ENCODE measurements around the gene METTL22.

Gene METTL22

DNA sequence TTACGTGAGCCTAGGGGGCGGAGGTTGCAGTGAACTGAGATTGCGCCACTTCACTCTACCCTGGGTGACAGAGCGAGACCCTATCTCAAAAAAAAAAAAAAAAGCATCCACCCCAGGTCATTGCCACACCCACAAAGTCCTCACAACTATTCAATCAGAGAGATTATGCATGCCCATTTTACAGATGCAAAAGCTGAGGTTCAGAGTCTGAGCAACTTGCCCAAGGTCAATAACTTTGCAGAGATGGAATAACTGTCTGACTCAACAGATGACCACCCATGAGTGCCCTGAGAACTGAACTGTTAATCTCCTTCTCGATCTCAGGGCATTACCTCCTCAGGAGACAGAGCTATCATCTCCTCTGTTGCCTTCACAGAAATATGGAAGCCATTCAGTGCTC, 25.7 kb upstream of the METTL22 start:
- DNase-seq = no peak

DNA sequence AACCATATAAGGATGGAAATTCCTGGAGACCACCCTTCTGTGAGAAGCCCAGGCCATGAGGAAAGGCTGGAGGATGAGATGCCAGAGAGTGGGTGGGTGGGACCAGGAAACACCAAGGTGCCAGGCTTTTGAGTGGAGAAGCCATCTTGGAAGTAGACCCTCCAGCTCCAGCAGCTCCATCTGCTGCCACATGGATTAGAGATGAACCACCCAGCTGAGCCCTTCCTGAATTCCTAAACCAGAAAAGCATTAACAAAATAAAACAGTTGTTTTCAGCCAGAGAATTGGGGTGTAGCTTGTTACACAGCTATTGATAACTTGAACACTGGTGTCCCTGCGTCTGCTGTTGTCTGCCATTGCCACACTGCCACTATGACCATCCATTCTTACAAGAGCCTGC, 24.9 kb upstream of the METTL22 start:
- DNase-seq = no peak

DNA sequence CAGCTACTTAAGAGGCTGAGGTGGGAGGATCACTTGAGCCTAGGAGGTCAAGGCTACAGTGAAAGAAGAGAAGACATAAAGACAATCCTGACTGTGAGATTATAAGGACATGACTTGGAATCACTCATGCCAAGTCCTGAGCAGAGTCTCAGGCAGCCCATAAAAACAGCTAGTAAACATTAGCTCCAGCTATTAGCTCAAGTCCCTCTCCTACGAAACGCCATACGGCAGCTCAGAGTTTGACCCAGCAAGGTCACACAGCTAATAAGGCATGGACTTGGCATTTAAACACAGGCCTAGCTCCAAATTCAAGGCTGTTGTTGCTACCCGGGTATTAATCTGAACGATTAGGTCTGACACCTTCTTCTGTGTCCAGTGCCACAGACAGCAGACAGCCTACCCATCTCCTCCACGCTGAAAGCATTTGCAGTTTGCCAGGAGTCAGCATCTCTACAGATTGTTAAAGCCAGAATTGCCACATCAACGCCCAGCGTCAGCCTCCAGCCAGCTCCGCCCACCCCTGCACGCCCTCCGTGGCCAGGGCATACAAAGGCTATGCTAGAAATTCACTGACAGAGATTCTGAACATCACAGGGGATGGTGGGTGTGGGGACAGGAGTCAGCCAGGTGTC, 21.2 kb upstream of the METTL22 start:
- no peak for DNase-seq

DNA sequence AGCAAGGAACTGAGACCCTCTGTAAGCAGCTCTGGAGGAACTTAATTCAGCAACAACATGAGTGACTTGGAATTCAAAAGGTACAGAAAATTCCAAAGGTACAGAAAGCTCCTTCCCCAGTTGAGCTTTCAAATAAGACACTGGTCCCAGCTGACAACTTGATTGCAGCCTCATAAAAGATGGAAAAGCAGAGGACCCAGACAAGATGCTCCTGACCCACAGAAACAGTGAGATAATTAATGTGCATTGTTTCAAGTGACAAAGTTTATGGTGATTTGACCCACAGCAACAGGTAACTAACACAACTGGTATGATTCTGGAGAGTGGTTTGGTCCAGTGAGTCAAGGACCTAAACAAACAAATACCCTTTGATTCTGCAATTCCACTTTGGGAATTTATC, 15.9 kb upstream of the METTL22 start:
- no peak for DNase-seq

DNA sequence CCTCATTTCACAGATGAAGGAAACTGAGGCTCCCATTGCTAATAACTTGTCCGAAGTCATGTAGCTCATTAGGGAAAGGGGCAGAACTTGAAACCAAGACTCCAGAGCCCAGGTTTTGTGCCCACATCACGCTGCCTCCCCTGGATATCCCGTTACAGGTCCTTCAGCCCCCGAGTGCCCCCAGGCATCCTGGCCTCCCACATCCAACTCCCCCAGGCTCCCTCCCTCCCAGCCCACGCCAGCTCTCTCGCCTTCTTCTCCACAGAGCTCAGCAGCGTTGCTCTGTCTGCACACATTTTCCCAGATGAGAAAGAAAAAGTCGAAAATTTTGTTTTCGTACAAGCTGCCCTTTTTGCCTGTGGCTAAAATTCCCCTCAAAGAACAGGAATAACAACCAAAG, 14.3 kb upstream of the METTL22 start:
- no peak for DNase-seq

DNA sequence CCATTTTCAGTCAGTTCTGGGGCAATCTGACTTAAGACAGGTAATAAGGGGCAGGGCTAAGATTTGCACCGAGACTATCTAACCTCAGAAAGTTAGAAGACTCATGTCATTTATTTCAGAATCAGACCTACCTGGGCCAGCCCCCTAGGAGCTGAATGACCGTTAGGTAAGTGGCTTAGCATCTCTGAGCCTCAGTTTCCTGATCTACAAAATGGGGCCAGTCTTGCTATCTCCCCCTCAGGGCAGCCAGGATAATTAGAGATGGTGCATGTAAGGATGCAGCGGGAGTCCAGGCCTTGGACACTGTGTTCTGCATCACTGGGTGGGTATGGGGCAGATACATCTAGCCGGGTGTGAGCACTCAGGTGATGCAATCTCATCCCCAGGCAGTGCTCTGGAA, 10.4 kb upstream of the METTL22 start:
- DNase-seq = no peak

DNA sequence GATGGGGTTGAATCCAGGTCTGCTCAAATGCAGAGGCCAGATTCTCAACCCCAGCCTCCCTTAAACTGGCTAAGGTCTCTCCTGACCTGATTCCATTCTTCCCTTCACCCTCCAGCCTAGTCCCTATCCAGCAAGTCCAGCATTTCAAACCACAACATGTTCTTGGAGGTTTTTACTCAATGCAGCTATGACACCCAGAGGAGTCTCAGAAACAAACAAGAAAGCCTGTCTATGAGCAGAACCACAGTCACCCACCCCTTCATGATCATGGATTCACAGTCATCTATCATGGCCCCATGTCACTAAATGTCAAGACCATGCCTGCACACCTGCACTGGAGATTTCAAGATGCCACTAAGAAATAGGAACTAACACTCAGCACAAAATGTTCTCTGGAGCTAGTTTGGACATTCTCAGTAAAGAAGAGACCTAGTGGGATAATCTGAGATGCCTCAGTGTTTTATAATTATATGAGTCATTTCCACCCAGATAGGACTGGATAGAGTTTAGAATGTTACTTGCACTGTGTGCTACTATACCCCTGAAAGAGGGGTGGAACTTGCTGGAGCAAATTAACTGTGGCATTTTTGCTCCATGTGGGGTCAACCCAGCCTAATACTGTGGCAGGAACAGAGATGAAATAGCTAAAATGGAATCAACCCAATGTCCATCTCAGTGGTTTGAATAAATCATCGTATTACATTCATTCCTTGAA, 9.5 kb upstream of the METTL22 start:
- DNase-seq = no peak

DNA sequence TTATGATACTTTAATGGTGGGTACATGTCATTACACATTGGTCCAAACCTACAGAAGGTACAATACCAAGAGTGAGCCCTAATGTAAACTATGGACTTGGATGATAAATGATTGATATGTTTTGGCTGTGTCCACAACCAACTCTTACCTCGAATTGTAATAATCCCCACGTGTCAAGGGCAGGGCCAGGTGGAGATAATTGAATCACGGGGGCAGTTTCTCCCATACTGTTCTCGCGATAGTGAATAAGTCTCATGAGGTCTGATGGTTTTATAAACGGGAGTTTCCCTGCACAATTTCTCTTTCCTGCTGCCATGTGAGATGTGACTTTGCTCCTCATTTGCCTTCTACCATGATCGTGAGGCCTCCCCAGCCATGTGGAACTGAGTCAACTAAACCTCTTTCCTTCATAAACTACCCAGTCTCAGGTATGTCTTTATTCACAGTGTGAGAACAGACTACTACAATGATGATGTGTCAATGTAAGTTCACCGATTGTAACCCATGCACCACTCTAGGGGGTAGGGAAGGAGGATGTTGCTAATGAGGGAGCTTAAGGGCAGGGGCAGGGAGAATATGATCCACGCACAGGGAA, 7.0 kb upstream of the METTL22 start:
- DNase-seq = no peak

DNA sequence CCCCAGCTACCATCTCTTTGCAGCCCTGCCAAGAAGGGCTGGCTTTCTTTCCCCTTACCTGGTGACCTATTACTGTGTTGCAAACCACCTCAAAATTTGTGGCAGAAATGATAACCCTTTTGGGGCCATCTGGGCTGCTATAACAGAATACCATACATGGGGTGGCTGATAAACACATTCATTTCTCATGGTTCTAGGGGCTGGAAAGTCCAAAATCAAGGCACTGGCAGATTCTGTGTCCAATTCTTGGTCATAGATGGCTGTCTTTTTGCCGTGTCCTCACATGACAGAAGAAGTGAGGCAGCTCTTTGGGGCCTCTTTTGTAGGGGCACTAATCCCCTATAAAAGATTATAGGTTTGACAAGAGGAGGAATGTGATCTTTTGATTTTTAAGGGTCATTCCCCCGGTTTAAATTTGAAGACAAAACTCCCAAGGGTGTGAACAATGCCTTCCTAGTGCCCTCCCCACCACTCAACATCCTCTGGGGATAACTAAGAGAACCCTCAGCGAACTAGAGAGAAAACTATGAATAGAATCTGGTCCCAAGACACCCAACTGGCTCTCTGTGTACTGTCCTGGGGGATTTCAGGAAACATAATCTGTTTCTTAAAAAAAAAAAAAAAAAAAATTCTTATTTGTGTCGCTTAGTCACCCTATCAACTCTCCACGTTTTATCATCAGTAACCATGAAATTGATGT, 1.7 kb upstream of the METTL22 start:
- DNase-seq = no peak

DNA sequence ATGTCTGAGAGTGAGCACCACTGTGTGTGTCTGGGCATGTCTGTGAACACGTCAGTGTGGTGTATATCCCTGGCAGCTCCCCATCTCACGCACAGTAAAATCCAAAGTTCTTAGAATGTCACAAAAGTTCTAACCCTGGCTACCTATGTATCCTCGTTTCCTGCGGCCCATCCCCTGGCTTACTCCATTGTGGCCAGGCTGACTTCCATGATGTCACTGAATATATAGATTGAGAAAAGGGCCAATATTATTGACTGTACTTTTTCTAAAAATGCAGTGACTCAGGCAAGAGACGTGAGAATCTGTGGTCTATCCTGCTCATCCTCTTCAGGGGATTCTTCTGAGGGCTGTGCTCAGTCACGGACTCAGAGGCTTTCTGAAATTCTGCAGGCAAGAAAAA, 963 bp upstream of the METTL22 start:
- DNase-seq = no peak

DNA sequence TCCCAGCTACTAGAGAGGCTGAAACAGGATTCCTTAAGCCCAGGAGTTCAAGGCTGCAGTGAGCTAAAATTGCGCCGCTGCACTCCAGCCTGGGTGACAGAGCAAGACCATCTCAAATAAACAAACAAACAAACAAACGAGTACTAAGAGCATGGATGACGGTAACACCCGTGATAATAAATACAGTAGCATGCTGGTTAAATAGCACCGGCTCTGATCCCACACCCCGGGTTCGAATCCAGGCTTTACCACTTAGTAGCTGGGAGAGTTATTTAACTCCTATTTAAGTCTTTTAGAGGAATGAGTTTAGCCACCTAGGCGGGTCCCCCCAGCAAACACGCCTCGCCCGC, 301 bp upstream of the METTL22 start:
- DNase-seq = no peak

DNA sequence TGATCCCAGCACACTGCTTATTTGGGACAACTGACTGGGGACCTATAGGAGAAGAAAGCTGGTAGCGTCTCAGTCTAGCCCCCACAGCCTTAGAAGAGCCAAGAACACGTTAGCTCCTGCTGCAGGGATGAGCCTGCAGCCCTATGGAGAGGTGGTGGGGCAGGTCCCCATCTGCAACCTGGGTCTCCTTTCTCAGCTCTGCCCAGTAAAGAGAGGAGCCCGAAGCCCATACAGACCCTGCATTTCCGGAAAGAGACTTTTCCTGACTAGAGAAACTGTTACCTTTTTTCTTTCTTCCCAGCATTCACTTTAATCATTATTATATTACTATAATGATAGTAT, 788 bp downstream of the METTL22 start:
- DNase-seq = no peak

DNA sequence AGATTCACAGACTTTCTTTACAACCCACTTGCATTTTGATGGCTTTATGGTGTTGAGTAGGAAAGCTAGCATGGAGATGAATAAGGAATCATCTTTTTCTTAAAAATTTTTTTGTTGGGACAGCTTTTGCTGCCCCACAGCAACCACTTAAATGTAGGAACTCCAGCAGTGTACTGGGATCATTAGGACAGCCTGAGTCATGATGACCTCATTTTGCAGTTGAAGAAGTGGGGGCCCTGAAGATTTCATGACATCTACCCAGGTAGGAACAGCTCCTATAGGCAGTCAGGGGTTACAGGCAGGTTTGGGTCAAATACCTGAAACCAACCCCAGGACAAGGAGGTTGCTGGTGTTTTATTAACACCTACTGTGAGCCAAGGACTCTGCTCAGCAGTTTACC, 2.1 kb downstream of the METTL22 start:
- DNase-seq = no peak

DNA sequence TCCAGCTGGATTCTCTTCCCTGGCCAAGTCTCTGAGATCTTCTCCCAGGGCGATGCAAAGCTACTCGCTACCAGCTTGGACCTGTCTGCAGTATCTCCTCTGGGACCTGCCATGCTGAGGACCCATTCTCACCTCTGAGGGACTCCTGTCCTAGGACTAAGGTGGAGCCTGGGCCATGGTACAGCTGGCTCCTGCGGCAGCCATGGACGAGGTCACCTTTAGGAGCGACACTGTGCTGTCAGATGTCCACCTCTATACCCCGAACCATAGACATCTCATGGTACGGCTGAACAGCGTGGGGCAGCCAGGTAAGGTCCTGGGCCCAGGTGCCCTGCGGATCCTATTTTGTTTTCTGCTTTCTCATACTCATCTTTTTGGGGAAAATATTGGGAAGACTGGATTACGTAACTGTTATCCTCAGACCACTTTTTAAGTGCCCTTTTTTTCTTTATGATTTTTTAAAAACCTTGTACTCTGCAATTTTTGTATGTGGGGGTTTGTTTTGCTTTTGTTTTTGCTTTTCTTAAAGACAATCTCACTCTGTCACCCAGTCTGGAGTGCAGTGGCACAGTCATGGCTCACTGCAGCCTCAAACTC, 4.1 kb downstream of the METTL22 start:
- no peak for DNase-seq

DNA sequence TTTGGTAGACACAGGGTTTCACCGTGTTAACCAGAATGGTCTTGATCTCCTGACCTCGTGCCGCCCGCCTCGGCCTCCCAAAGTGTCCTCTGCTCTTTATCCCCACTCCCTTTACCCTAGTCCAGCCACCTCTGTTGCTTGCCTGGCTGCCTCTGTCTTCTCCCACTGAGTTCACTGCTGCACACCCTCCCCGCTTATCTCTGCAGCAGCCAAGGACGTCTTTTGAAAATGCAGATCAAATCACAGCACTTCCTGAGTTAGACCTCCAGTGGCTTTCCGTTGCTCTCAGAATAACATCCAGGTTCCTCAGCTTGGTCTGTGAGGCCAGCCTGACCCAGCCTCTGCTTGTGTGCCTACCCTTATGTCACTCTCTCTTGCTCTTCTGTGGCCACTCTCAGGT, 5.4 kb downstream of the METTL22 start:
- DNase-seq = no peak

DNA sequence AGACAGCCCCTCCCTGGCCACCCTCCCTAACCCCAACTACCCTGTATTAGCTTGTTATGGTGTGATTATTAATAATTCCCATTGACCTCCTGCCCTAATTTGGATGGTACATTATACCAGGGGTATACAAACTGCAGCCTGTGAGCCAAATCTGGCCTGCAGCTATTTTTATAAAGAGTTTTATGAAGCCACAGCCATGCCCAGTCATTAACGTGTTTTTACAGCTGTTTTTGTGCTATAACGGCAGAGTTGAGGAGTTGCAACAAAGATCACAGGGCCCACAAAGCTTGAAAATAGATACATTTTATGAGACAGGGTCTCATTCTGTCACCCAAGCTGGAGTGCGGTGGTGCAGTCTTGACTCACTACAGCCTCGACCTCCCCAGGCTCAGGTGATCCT, 6.0 kb downstream of the METTL22 start:
- DNase-seq = no peak

DNA sequence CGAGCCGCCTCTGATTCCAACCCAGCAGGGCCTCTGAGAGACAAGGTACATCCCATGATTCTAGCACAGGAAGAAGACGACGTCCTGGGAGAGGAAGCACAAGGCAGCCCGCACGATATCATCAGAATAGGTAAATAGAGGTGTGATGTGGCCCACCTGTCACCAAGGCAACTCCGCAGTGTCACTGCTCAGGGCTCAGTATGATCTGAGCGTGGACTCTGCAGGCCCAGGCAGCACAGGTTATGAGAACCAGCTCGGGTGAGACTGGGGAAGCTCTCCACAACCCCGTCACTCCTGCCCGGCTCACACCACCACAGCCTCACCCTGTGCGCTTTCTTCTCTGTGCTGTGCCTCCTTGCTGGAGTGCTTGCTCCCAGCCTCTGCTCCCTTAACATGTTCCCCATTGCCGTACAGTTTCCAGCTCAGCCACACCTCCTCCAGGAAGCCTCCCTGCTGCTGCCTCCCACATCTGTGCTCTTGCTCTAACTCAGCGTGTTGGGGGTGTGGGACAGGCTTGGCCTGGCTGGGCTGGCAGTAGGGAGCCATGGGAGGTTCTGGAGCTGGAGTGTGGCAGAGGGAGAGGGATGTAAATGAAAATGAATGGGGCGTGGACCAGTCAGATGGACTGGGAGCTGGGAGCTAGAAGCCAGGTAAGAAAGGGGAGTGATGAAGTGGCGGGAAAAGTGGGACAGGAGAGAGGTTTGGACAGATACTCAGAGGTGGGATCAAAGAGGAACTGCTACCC, 7.7 kb downstream of the METTL22 start:
- no peak for DNase-seq

DNA sequence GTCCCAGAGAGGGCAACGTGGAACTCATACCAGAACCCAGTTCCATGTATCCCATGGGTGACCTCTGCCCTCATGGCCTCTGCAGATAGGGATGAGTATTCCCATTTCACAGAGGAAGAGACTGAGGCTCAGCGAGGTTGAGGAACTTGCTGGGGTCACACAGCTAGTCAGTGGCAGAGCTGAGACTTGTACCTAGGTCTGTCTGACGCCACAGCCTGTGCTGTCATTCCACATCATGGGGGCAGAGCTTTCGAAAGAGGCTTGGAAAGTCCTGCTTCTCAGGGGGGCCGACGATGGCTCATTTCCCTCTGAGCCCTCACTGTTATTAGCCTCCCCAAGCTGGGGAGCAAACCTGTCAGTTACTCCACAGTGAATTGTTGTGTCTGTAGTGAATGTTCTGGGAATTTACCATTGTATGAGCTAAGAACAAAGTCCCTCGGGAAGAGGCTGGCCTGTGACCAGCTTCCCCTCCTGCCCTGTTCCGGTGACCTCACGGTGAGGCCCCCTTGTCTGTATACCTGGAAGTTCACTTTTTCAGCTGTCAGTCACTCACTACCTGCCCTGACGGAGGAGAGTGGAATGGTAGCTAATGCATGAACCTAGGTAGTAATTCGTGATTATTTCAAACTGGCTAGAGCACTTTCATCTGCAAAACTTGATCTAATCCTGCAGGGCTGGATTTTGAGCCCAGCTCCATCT, 8.9 kb downstream of the METTL22 start:
- DNase-seq = no peak

DNA sequence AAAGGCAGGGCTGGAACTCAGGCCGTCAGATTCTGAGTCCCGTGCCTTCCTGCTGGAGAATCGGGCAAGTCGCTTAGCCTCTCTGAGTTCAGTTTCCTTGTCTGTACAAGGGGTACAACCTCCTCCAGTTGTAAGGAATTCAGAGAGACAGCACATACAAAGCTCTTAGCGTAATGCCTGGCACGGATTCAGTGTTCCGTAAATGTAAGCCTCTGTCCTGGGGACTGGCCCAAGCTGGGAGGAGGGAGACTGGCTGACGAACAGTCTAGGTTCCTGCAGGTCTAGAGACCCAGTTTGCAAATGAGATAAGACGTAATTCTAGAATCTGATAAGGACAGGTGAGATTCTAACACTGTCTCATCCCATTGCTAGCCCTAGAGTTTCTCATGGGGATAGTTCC, 9.9 kb downstream of the METTL22 start:
- no peak for DNase-seq

DNA sequence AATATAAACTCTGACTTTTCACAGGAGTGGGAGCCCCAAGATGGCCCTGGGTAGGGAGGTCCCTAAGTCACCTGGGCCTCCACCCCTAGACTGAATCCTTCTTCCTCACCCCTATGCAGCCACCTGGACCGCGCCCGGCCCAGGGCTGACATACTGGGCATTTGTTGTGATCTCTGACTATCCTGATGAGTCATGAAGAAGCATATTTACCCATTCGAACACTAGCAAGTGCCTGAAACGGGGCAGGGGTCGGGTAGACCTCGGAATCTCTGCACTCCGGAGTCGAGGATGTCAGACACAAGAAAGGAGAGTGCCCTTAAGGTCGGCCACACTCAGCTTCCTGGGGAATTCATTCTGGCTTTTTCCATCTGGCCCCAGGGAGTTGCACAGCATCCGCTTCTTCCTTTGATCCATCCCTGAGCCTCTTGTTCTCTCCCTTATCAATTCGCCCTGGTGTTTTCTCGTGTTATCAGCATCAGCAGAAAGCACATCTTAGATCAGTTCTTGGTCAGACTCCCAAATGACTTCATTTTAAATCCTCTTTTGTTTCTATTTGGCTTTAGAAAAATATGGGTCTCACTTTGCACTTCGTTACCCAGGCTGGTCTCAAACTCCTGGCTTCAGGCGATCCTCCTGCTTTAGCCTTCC, 10.4 kb downstream of the METTL22 start:
- DNase-seq = no peak

DNA sequence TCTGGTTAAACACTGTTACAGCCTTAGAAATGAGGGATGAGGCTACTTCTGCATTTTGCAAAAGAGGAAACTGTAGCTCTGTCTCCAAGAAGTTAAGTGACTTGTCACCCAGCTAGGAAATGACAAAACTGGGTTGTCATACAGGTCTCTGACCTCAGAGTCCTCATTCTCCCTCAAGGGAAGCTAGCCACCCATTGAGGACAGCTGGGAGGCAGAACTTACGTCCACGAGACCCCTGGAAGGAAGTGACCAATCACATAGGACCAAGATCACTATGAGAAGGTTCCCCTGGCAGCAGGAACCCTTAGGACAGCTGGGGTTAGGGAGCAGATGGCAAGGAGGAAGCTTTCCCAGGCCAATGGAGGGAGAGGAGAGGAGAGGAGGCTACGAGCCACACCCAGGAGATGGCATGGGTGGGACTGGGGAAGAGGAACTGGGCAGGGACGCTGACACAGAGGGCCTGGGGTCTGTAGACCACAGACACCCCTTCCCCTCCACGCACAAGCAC, 11.2 kb downstream of the METTL22 start:
- DNase-seq = no peak
